Trophoblast cell (in vitro differentiated cells and primary cell): ENCODE data around the gene SFSWAP.
A peak's percentile ranks its signal among the peaks of the same experiment; 100 is the strongest.

ENCODE experiments used
- DNase-seq, 2 donors: peaks; one replicate each; pipeline ENCODE4 v3.0.0-alpha.2; 2016
- H2AFZ ChIP-seq: 2 replicates; pipeline ENCODE4 v1.6.1; 2013; ENCODE audit warnings: low read length, moderate library complexity, mild to moderate bottlenecking; ENCODE audit not compliant: insufficient read depth, poor library complexity
- H2AK5ac ChIP-seq: 2 replicates; pipeline ENCODE4 v1.6.1; 2013; ENCODE audit warnings: mild to moderate bottlenecking, low read length
- H2BK120ac ChIP-seq: 2 replicates; pipeline ENCODE4 v1.6.1; 2013; ENCODE audit warnings: low read length, mild to moderate bottlenecking, moderate library complexity; ENCODE audit not compliant: insufficient read depth, poor library complexity
- H2BK12ac ChIP-seq: 2 replicates; pipeline ENCODE4 v1.6.1; 2013; ENCODE audit warnings: mild to moderate bottlenecking, low read length, moderate library complexity
- H2BK5ac ChIP-seq: 2 replicates; pipeline ENCODE4 v1.6.1; 2013; ENCODE audit warnings: low read length, low read depth, moderate library complexity, mild to moderate bottlenecking; ENCODE audit not compliant: poor library complexity
- H3K14ac ChIP-seq: 2 replicates; pipeline ENCODE4 v1.6.1; 2013; ENCODE audit warnings: mild to moderate bottlenecking, low read length
- H3K18ac ChIP-seq: 2 replicates; pipeline ENCODE4 v1.6.1; 2013; ENCODE audit warnings: mild to moderate bottlenecking, low read length
- H3K23ac ChIP-seq: 2 replicates; pipeline ENCODE4 v1.6.1; 2013; ENCODE audit warnings: low read length
- H3K27ac ChIP-seq: 2 replicates; pipeline ENCODE4 v1.5.1; 2013; ENCODE audit warnings: low read depth, mild to moderate bottlenecking, inconsistent platforms, low read length, moderate library complexity
- H3K27me3 ChIP-seq: 2 replicates; pipeline ENCODE4 v1.6.1; 2013; ENCODE audit warnings: inconsistent platforms, mild to moderate bottlenecking, low read length, moderate library complexity; ENCODE audit not compliant: insufficient read depth
- H3K36me3 ChIP-seq, 2 experiments: 1 replicate in 1 of 2; 2 replicates in 1 of 2; pipeline ENCODE4 v1.6.1; 2013; ENCODE audit warnings: low read length in 2 of 2, mild to moderate bottlenecking in 2 of 2, moderate library complexity in 1 of 2; ENCODE audit not compliant: insufficient read depth in 2 of 2, control insufficient read depth in 1 of 2
- H3K4ac ChIP-seq: 2 replicates; pipeline ENCODE4 v1.6.1; 2013; ENCODE audit warnings: low read depth, mild to moderate bottlenecking, low read length, moderate library complexity
- H3K4me1 ChIP-seq, 2 experiments: 1 replicate in 1 of 2; 2 replicates in 1 of 2; pipeline ENCODE4 v1.6.1; 2013; ENCODE audit warnings: low read length in 2 of 2, mild to moderate bottlenecking in 2 of 2, moderate library complexity in 1 of 2; ENCODE audit not compliant: insufficient read depth in 2 of 2, control insufficient read depth in 1 of 2
- H3K4me2 ChIP-seq: 2 replicates; pipeline ENCODE4 v1.6.1; 2013; ENCODE audit warnings: inconsistent platforms, mild to moderate bottlenecking, low read length, moderate library complexity
- H3K4me3 ChIP-seq: 2 replicates; pipeline ENCODE4 v1.5.1; 2013; ENCODE audit warnings: mild to moderate bottlenecking, low read depth, low read length, inconsistent platforms
- H3K79me1 ChIP-seq: one replicate; pipeline ENCODE4 v1.6.1; 2013; ENCODE audit warnings: low read length
- H3K79me2 ChIP-seq: 2 replicates; pipeline ENCODE4 v1.6.1; 2013; ENCODE audit warnings: low read length, mild to moderate bottlenecking; ENCODE audit not compliant: control insufficient read depth, insufficient read depth, poor library complexity
- H3K9ac ChIP-seq: 2 replicates; pipeline ENCODE4 v1.6.1; 2013; ENCODE audit warnings: mild to moderate bottlenecking, low read length
- H3K9me3 ChIP-seq: 2 replicates; pipeline ENCODE4 v1.6.1; 2013; ENCODE audit warnings: low read depth, mild to moderate bottlenecking, control low read depth, inconsistent platforms, low read length; ENCODE audit not compliant: insufficient read depth
- H4K12ac ChIP-seq: 2 replicates; pipeline ENCODE4 v1.6.1; 2013; ENCODE audit warnings: low read depth, mild to moderate bottlenecking, low read length, moderate library complexity
- H4K8ac ChIP-seq: 2 replicates; pipeline ENCODE4 v1.6.1; 2013; ENCODE audit warnings: low read depth, mild to moderate bottlenecking, low read length, moderate library complexity
- H4K91ac ChIP-seq: one replicate; pipeline ENCODE4 v1.6.1; 2013; ENCODE audit warnings: low read depth, mild to moderate bottlenecking, low read length, moderate library complexity
- WGBS: extraction: QIAGEN DNeasy Blood & Tissue Kit; methylation state at CpG from one replicate; pipeline ENCODE4 v1.1.7; 2013; ENCODE audit warnings: missing lambda C conversion rate; ENCODE audit not compliant: insufficient read length, insufficient coverage; ENCODE audit errors: extremely low coverage; 5-methylcytosine and 5-hydroxymethylcytosine counted together

Gene SFSWAP

DNA sequence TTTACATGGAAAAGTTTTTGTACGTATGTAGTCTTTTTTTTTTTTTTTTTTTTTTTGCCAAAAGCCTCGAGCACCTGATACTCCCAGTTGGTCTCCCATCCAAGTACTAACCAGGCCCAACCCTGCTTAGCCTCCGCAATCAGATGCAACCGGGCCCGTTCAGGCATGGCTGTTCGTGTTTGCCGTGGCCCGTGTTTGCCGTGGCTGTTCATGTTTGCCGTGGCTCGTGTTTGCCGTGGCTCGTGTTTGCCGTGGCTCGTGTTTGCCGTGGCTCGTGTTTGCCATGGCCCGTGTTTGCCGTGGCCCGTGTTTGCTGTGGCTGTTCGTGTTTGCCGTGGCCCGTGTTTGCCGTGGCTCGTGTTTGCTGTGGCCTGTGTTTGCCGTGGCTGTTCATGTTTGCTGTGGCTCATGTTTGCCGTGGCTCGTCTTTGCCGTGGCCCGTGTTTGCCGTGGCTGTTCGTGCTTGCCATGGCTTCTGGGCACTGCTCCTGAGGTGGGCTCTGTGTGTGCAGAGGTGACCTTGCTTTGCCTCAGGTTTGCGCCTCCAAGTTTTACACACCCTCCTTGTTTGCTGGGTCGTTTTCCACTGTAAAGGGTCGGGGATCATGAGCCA, 90.5 kb downstream of the SFSWAP start:
- Histone ChIP-seq H4K91ac (no peak overlapping the region), H3K4ac (no peak overlapping the region), H2BK120ac (no peak overlapping the region), H2AFZ (no peak overlapping the region), H2BK12ac (no peak overlapping the region), H3K9me3 (peaks cover 3% of the 10 kb centered on the region), H3K14ac (no peak overlapping the region), H3K27ac (no peak overlapping the region), H3K79me2 (no peaks in the 10 kb centered on the region), H3K36me3 (peaks cover 40 to 41% of the 10 kb centered on the region in 2 experiments), H3K18ac (no peak overlapping the region), H3K4me1 (peaks cover 2 to 8% of the 10 kb centered on the region in 2 experiments), H3K27me3 (no peaks in the 10 kb centered on the region), H3K9ac (no peak overlapping the region), H4K8ac (no peak overlapping the region), H3K79me1 (peaks cover 2% of the 10 kb centered on the region), H2BK5ac (no peak overlapping the region), H3K23ac (no peak overlapping the region), H3K4me3 (no peak overlapping the region), H3K4me2 (no peak overlapping the region), H2AK5ac (no peak overlapping the region), H4K12ac (no peak overlapping the region)
- no CpG with 5 or more reads among the region's 35 CpGs for WGBS
- DNase-seq = no peak

DNA sequence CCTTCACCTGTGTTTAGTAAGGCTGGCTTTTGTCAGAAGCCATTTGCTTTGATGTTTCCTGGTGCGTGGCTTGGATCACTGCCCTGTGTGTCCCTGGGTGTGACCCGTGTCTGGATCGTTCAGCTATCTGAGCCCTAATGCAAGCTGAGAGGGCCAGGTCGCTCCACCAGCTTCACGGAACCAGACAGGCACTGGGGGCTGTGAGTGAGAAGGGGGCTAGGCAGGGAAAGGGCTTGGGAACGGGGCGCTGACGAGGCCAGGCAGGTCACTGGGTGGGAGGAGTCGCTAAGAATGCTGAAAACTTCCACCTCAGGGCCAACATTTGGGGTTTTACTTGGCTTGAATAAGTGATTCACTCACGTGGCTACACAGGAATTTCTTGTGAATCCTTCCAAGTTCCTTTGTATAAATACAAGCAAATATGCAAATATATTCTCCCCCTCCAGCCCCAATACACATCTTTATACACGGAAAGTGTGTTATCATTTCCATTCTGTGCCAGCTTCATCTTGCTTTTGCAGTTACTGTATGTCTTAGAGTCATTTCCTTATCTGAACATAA, 93.2 kb downstream of the SFSWAP start:
- Histone ChIP-seq H4K8ac (no peak overlapping the region), H2BK120ac (no peak overlapping the region), H3K79me1 (no peaks in the 10 kb centered on the region), H3K4me2 (peak overlapping the region; percentile 5), H2AK5ac (no peak overlapping the region), H3K27ac (no peak overlapping the region), H3K27me3 (no peaks in the 10 kb centered on the region), H3K4me3 (no peak overlapping the region), H4K12ac (no peak overlapping the region), H2BK5ac (no peak overlapping the region), H3K9ac (no peak overlapping the region), H3K36me3 (peaks cover 24 to 27% of the 10 kb centered on the region in 2 experiments), H4K91ac (no peak overlapping the region), H3K18ac (no peak overlapping the region), H2AFZ (peak overlapping the region; percentile 26), H3K4ac (no peak overlapping the region), H3K14ac (no peak overlapping the region), H3K4me1 (peaks cover 0 to 6% of the 10 kb centered on the region in 2 experiments), H3K23ac (no peak overlapping the region), H3K79me2 (no peaks in the 10 kb centered on the region), H2BK12ac (no peak overlapping the region), H3K9me3 (peaks cover 2% of the 10 kb centered on the region)
- DNase-seq = no peak
- WGBS = no CpG with 5 or more reads among the region's 11 CpGs

GRCh38 chr12:131805421-131805820, 94.5 kb downstream of the SFSWAP start:
- H2BK12ac ChIP-seq = no peak overlapping the region
- no peak overlapping the region for H2BK5ac ChIP-seq
- no peak overlapping the region for H3K4me2 ChIP-seq
- H2AK5ac ChIP-seq = no peak overlapping the region
- H4K91ac ChIP-seq = no peak overlapping the region
- no peak overlapping the region for H3K4me3 ChIP-seq
- H3K9ac ChIP-seq = no peak overlapping the region
- no peak overlapping the region for H2BK120ac ChIP-seq
- no peak overlapping the region for H4K12ac ChIP-seq
- H4K8ac ChIP-seq = no peak overlapping the region
- no peak overlapping the region for H3K27ac ChIP-seq
- no peak overlapping the region for H3K14ac ChIP-seq
- no peaks in the 10 kb centered on the region for H3K79me2 ChIP-seq
- H3K4ac ChIP-seq = no peak overlapping the region
- H3K23ac ChIP-seq = no peak overlapping the region
- no peak for DNase-seq
- no peaks in the 10 kb centered on the region for H3K79me1 ChIP-seq
- H2AFZ ChIP-seq = no peak overlapping the region
- peaks cover 0 to 6% of the 10 kb centered on the region in 2 experiments for H3K4me1 ChIP-seq
- no peak overlapping the region for H3K18ac ChIP-seq
- WGBS = no CpG with 5 or more reads among the region's 5 CpGs
- H3K27me3 ChIP-seq = no peaks in the 10 kb centered on the region
- H3K36me3 ChIP-seq = peaks cover 12 to 14% of the 10 kb centered on the region in 2 experiments
- H3K9me3 ChIP-seq = peaks cover 2% of the 10 kb centered on the region

GRCh38 chr12:131806674-131807073, 95.8 kb downstream of the SFSWAP start:
- no peak overlapping the region for H3K23ac ChIP-seq
- no peak for DNase-seq
- H3K4me2 ChIP-seq = no peak overlapping the region
- H3K4me3 ChIP-seq = no peak overlapping the region
- H2BK120ac ChIP-seq = no peak overlapping the region
- H3K9me3 ChIP-seq = no peaks in the 10 kb centered on the region
- no peak overlapping the region for H3K14ac ChIP-seq
- peaks cover 6 to 8% of the 10 kb centered on the region in 2 experiments for H3K36me3 ChIP-seq
- no peak overlapping the region for H2AFZ ChIP-seq
- H4K8ac ChIP-seq = no peak overlapping the region
- H3K27ac ChIP-seq = no peak overlapping the region
- no peak overlapping the region for H3K18ac ChIP-seq
- no peak overlapping the region for H4K12ac ChIP-seq
- no peak overlapping the region for H2BK5ac ChIP-seq
- no peak overlapping the region for H3K4ac ChIP-seq
- no peak overlapping the region for H4K91ac ChIP-seq
- no CpG with 5 or more reads among the region's 7 CpGs for WGBS
- H3K9ac ChIP-seq = no peak overlapping the region
- no peaks in the 10 kb centered on the region for H3K27me3 ChIP-seq
- H2BK12ac ChIP-seq = no peak overlapping the region
- no peak overlapping the region for H2AK5ac ChIP-seq
- peaks cover 0 to 6% of the 10 kb centered on the region in 2 experiments for H3K4me1 ChIP-seq
- no peaks in the 10 kb centered on the region for H3K79me1 ChIP-seq
- no peaks in the 10 kb centered on the region for H3K79me2 ChIP-seq
